ENCODE data around the gene AMOTL2.

- no peak for TF ChIP-seq POLR2A (IDR thresholded peaks at IDR 0.05)
- TF ChIP-seq CTCF (IDR thresholded peaks at IDR 0.05) = no peak
These were observed 35.6 kb downstream of the AMOTL2 start for GRCh38 chr3:134338516-134339261.
